ENCODE results near the gene ECI1. TPM values are rescaled to one million over a fixed set of nuclear protein-coding genes. Genes with fewer than 3 reads are reported as not detected.

Gene ECI1
- total and polyA plus RNA-seq, 2 of the 13 experiments (the other 11 are each of a cell fraction or from before 2014, with no cell fraction given), result 82.0 to 102 TPM

GRCh38 chr16:2190659-2191445 lies 60.5 kb downstream of the ECI1 start:
- Histone ChIP-seq H4K20me1 (ENCODE audit: insufficient read depth, low read length) (no peaks in the 10 kb centered on the region), H3K27ac (ENCODE audit: extremely low read length, insufficient read depth, low read length) (peak overlapping the region; percentile 48), H2AFZ (ENCODE audit: low read length) (no peak overlapping the region), H3K36me3 (replicated peaks in 1 of 2; ENCODE audit: control insufficient read depth in 1 of 2, insufficient read depth in 2 of 2, low read length in 2 of 2) (no peaks in the 10 kb centered on the region), H3K9ac (ENCODE audit: insufficient read depth, low read depth, low read length) (peak overlapping the region; percentile 56), H3K27me3 (ENCODE audit: control insufficient read depth in 1 of 2, insufficient read depth in 2 of 2, low read length in 2 of 2) (0 out of 5 replicates have a peak, but pooled peaks cover 0 to 5% of the 10 kb centered on the region in 2 experiments), H3K9me3 (ENCODE audit: low read length) (no peaks in the 10 kb centered on the region), H3K4me2 (ENCODE audit: low read depth, low read length) (peak overlapping the region; percentile 61), H3K79me2 (ENCODE audit: insufficient read depth, low read length) (no peaks in the 10 kb centered on the region), H3K4me1 (ENCODE audit: insufficient read depth, low read length) (peaks cover 52% of the 10 kb centered on the region), H3K4me3 (replicated peaks in 1 of 3; ENCODE audit: insufficient read depth in 1 of 3, low read depth in 2 of 3, low read length in 3 of 3) (peak overlapping the region in 1 of 3 experiments; percentile 45; a peak in 2 of 6 replicates)
- intact Hi-C loops (cut with micrococcal nuclease; ENCODE audit: unreplicated experiment) (no loop called here), in situ Hi-C loops (cut with HindIII; ENCODE audit: extremely low pct_ligation_motif_present, low pct_unique_long_range_greater_than_20kb) (no loop called here)
- ATAC-seq, result no peak; the same call in 1 of the 3 replicates
- ChIA-PET POLR2A (interaction anchor here (0.8 to 3.5 kb wide), 6 partner anchors 14 to 62 kb away, joined by 3 to 29 read pairs (median 4); partner anchors contain the start of genes ECI1, PGP and TRAF7), CTCF (ENCODE audit: low intra/inter-chr PET ratio, low total read pairs) (no interaction called here)
- WGBS (ENCODE audit: low lambda C conversion rate), result 10% methylated on average over 10 of the region's 25 CpGs
- BruUV-seq (replicated peaks), result no TSS peak
- DNase-seq (ENCODE audit: low spot score), result peak; percentile 35
- no peak for FAIRE-seq
- TF ChIP-seq PCBP1 (IDR thresholded peaks at IDR 0.05; ENCODE audit: borderline replicate concordance, low read depth, low read length) (0 out of 2 replicates have a peak, but pooled peaks have one; percentile 30), ZBTB40 (IDR thresholded peaks at IDR 0.05) (no peak), ZBTB40 (CRISPR knock-in tag; IDR thresholded peaks at IDR 0.05) (no peak), MED8 (CRISPR knock-in tag; IDR thresholded peaks at IDR 0.05; ENCODE audit: insufficient replicate concordance) (peak; percentile 35), ZNF235 (CRISPR knock-in tag; IDR thresholded peaks at IDR 0.05; ENCODE audit: borderline replicate concordance) (0 out of 2 replicates have a peak, but pooled peaks have one; percentile 65), ZFP91 (CRISPR knock-in tag; IDR thresholded peaks at IDR 0.05; ENCODE audit: borderline replicate concordance) (0 out of 2 replicates have a peak, but pooled peaks have one; percentile 43), KLF15 (CRISPR knock-in tag; IDR thresholded peaks at IDR 0.05; ENCODE audit: borderline replicate concordance) (no peak)
- TF ChIP-seq, protein P1, sequence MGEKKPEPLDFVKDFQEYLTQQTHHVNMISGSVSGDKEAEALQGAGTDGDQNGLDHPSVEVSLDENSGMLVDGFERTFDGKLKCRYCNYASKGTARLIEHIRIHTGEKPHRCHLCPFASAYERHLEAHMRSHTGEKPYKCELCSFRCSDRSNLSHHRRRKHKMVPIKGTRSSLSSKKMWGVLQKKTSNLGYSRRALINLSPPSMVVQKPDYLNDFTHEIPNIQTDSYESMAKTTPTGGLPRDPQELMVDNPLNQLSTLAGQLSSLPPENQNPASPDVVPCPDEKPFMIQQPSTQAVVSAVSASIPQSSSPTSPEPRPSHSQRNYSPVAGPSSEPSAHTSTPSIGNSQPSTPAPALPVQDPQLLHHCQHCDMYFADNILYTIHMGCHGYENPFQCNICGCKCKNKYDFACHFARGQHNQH (CRISPR knock-in tag; IDR thresholded peaks at IDR 0.05), result 0 out of 2 replicates have a peak, but pooled peaks have one; percentile 27

Measured in HepG2 (cell line).